HG02642 (cell line): Measurements from ENCODE around the gene S100A2.
A peak's percentile ranks its signal among the peaks of the same experiment; 100 is the strongest.
"Not testable (repeated sequence)": the region's sequence is repeated elsewhere in the genome, so short reads cannot be mapped to it uniquely, and the experiment has no call there.

ENCODE experiments used
- ATAC-seq: cut with Tn5 transposase; IDR thresholded peaks from one replicate; pipeline ENCODE4 v1.9.1; 2021; ENCODE audit warnings: mild to moderate bottlenecking; ENCODE audit not compliant: unreplicated experiment, poor library complexity

The S100A2 gene

GRCh38 chr1:153535242-153536011 is 30.2 kb downstream of the S100A2 start, which contains the start of gene S100A6:
S100A6 (minus strand) TSS chr1:153535991; CDS start chr1:153535339, 652 bp downstream.
- peak; percentile 10 for ATAC-seq

GRCh38 chr1:153534925-153535241 is 30.8 kb downstream of the S100A2 start:
- no peak for ATAC-seq

- no peak for ATAC-seq
These were observed 31.3 kb downstream of the S100A2 start for GRCh38 chr1:153534226-153534924.

- ATAC-seq: no peak
These were observed 31.9 kb downstream of the S100A2 start for GRCh38 chr1:153533689-153534201.

GRCh38 chr1:153532769-153533599 is 32.7 kb downstream of the S100A2 start:
- ATAC-seq: no peak

- ATAC-seq: no peak
These were observed 33.5 kb downstream of the S100A2 start for GRCh38 chr1:153532181-153532580.

- no peak for ATAC-seq
These were observed 34.0 kb downstream of the S100A2 start for GRCh38 chr1:153531638-153532037.

- ATAC-seq: no peak
These were observed 38.0 kb downstream of the S100A2 start for GRCh38 chr1:153527683-153528040.

- ATAC-seq: no peak
These were observed 38.5 kb downstream of the S100A2 start for GRCh38 chr1:153527023-153527682.

GRCh38 chr1:153526132-153526543 is 39.5 kb downstream of the S100A2 start:
- no peak for ATAC-seq

GRCh38 chr1:153525088-153525728 is 40.4 kb downstream of the S100A2 start:
- ATAC-seq: no peak

GRCh38 chr1:153522353-153523048 is 43.1 kb downstream of the S100A2 start:
- ATAC-seq: not testable (repeated sequence)

GRCh38 chr1:153521808-153522207 is 43.8 kb downstream of the S100A2 start:
- ATAC-seq: not testable (repeated sequence)

GRCh38 chr1:153520818-153521476 is 44.7 kb downstream of the S100A2 start:
- ATAC-seq: no peak

- not testable (repeated sequence) for ATAC-seq
These were observed 45.4 kb downstream of the S100A2 start for GRCh38 chr1:153520137-153520691.

GRCh38 chr1:153519242-153519641 is 46.4 kb downstream of the S100A2 start:
- ATAC-seq: no peak

- no peak for ATAC-seq
These were observed 49.9 kb downstream of the S100A2 start for GRCh38 chr1:153515504-153516394.
